Astrocyte of the cerebellum (primary cell): ENCODE results near the gene ABCA3.
"Not testable (repeated sequence)": the region's sequence is repeated elsewhere in the genome, so short reads cannot be mapped to it uniquely, and the experiment has no call there.

Experiments used
- DNase-seq: peaks from one replicate; pipeline ENCODE4 v3.0.0-alpha.2; 2011; ENCODE audit warnings: low read depth
- H3K4me3 ChIP-seq: 2 replicates; pipeline ENCODE4 v1.5.1; 2011; ENCODE audit warnings: mild to moderate bottlenecking, low read depth, low read length, moderate library complexity
- CTCF ChIP-seq: IDR thresholded peaks from 2 replicates; pipeline ENCODE4 v1.5.1; 2012; ENCODE audit warnings: low read length, low read depth, moderate library complexity, mild to moderate bottlenecking; ENCODE audit errors: missing control alignments
- in situ Hi-C: cut with HindIII; loops from 2 replicates; pipeline ENCODE4 v1.10.0; 2017; ENCODE audit warnings: low sequenced_read_pairs

ABCA3 gene

GRCh38 chr16:2340564-2341455 lies at the start of gene ABCA3:
TSS of gene ABCA3 (minus strand) at chr16:2340728. CDS start at chr16:2326466, 14,262 bp downstream.
- in situ Hi-C loops = no loop called here
- DNase-seq = peak; percentile 60
- peak; percentile 87 for TF ChIP-seq CTCF
- peak within 1 kb of the TSS; percentile 47 for H3K4me3 ChIP-seq

- in situ Hi-C loops = no loop called here
- no peak for TF ChIP-seq CTCF
- no peak overlapping the region for H3K4me3 ChIP-seq
- DNase-seq = peak; percentile 35
Measured at GRCh38 chr16:2388875-2389433, 48.4 kb upstream of the ABCA3 start.

DNA sequence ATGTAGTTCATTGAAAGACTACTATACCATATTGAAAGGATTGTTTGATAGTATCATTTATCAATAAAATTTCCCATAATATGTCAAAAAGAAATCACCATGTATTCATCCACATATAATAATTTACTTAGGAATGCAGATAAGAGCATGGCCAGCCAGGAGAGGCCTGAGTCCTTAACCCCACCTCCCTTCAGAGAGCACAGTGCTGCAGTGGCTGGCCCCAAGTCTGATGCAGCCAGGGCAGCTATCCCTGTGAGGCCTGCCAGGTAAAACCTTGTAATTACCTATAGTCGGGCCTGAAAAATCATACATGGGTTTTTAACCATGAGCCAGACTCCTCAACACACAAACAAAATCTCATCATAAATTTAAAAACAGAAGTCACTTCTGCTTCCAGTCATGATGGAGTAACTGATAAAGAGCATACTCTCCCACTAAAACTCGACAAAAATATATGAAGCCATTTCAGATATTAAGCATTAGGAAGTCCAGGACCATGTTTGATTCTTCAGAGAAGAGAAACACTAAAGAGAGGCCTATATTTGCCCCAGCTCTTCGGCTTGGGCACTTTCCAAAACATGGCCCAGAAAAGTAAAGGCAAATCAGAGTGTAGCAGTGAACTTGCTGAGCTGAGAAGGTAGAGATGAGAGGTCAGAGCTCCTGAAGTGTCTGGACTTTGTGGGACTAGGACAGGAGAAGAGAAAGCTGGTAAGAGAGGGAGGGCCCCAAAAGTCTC lies 47.8 kb upstream of the ABCA3 start:
- no peak overlapping the region for H3K4me3 ChIP-seq
- DNase-seq = no peak
- in situ Hi-C loops = no loop called here
- no peak for TF ChIP-seq CTCF

DNA sequence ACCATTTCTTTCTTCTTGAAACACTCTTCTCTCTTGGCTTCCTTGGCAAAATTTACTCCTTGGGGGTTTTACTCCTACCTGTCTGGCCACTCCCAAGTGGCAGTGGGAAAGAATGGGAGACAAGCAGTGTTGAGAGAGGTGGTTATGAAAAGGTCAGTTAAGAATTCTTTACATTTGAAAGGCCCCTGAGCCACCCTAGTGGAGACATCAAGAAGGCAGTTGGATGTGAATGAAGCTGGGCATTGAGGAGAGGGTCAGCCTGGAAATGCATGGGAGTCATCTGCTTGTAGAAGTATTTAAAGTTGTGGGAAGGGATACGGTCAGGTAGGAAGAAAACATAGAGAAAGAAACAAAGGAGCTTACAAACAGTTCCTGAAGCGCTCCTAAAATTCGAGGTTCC lies 46.5 kb upstream of the ABCA3 start:
- TF ChIP-seq CTCF = peak; percentile 20
- H3K4me3 ChIP-seq = no peak overlapping the region
- in situ Hi-C loops = no loop called here
- DNase-seq = no peak

- in situ Hi-C loops, H3K4me3 ChIP-seq, DNase-seq: not testable (repeated sequence)
Measured at GRCh38 chr16:2385982-2386381, 45.5 kb upstream of the ABCA3 start.

DNA sequence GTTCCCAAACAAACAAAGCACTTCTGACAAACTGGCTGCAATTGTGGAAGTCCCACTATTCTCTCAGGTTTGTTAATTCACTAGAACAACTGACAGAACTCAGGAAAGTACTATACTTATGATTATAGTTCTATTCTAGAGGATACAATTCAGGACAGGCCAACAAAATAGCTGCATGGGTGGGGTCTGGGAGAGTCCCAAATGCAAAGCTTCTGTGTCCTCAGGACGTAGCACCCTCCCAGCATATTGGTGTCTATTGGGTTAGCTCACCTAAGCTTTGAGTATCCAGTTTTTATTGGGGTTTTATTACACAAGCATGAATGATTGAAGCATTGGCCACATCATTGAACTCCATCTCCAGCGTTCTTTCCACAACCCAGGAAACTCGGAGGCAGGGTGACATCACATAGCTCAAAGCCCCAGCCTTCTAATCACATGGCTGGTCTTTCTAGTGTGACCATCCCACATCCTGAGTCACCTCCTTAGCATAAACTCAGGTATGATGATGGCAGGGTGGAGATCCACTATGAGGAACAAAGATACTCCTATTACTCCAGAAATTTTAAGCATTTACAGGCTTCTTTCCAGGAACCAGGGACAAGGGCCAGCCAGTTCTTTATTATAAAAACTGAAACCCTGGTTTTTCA lies 44.8 kb upstream of the ABCA3 start:
- DNase-seq = no peak

More for the DNA sequence above, 44.8 kb upstream of the ABCA3 start:
- in situ Hi-C loops = no loop called here
- H3K4me3 ChIP-seq = no peak overlapping the region
- TF ChIP-seq CTCF = no peak
